B cell (primary cell): Measurements from ENCODE around the gene KRTAP5-8. TPM values are rescaled to one million over a fixed set of nuclear protein-coding genes. Genes with fewer than 3 reads are reported as not detected.

ENCODE experiments used
- ATAC-seq: fragments of 200-7000 bp; cut with Tn5 transposase; one replicate; pipeline ENCODE4 v1.10.0; 2021; ENCODE audit warnings: low read depth, mild to moderate bottlenecking, moderate number of reproducible peaks, moderate library complexity
- CTCF ChIA-PET: fragments of 350-600 bp; sonication (Branson Sonifier 250); formaldehyde crosslinking; loops from one replicate; lab custom pipeline; 2021; ENCODE audit warnings: antibody characterized with exemption, inconsistent platforms; lab: Charles Lee
- POLR2A ChIA-PET: fragments of 350-600 bp; sonication (Branson Sonifier 250); formaldehyde crosslinking; loops from one replicate; lab custom pipeline; 2021; ENCODE audit warnings: antibody characterized with exemption; lab: Charles Lee
- DNase-seq: peaks from one replicate; pipeline ENCODE4 v3.0.0; 2013
- H2AFZ ChIP-seq: 2 replicates; pipeline ENCODE4 v1.6.1; 2012; ENCODE audit warnings: mild to moderate bottlenecking, low read depth, low read length; ENCODE audit not compliant: insufficient read depth, poor library complexity, severe bottlenecking
- H3K27ac ChIP-seq, 2 donors: 1 replicate in 1 of 2; 2 replicates in 1 of 2; pipeline ENCODE4 v1.5.1; 2012 to 2013; ENCODE audit warnings: low read length in 2 of 2, mild to moderate bottlenecking in 2 of 2, moderate library complexity in 1 of 2
- H3K27me3 ChIP-seq, 4 experiments: fragments of 200-600 bp in 1 of 4; sonication (generic) in 1 of 4; replicated peaks in 1 of 4; 1 replicate in 2 of 4; 2 replicates in 2 of 4; pipeline versions ENCODE4 v1.6.1 to v1.7.0; 2013 to 2016; ENCODE audit warnings: low read length in 3 of 4, mild to moderate bottlenecking in 2 of 4, mixed read lengths in 1 of 4, moderate library complexity in 1 of 4; ENCODE audit not compliant: insufficient read depth in 4 of 4, control insufficient read depth in 3 of 4; ENCODE audit errors: control extremely low read depth in 1 of 4
- H3K36me3 ChIP-seq, 2 experiments: replicated peaks in 1 of 2; 1 replicate in 1 of 2; 2 replicates in 1 of 2; pipeline versions ENCODE4 v1.6.1 to v1.7.1; 2013; ENCODE audit warnings: low read length in 1 of 2; ENCODE audit not compliant: insufficient read depth in 2 of 2, control insufficient read depth in 1 of 2; ENCODE audit errors: control extremely low read depth in 1 of 2, extremely low read depth in 1 of 2
- H3K4me1 ChIP-seq, 2 donors: fragments of 200-600 bp in 1 of 2; sonication (generic) in 1 of 2; 1 replicate in 1 of 2; 2 replicates in 1 of 2; pipeline versions ENCODE4 v1.5.1 to v1.6.1; 2013 to 2017; ENCODE audit warnings: low read length in 2 of 2; ENCODE audit not compliant: control insufficient read depth in 2 of 2, insufficient read depth in 2 of 2
- H3K4me2 ChIP-seq: replicated peaks from 2 replicates; pipeline ENCODE3; 2012; ENCODE audit warnings: mild to moderate bottlenecking, low read depth, low read length; ENCODE audit not compliant: poor library complexity, severe bottlenecking
- H3K4me3 ChIP-seq, 5 experiments: fragments of 200-600 bp in 1 of 5; sonication (generic) in 1 of 5; 1 replicate in 3 of 5; 2 replicates in 2 of 5; pipeline versions ENCODE4 v1.5.1 to v1.7.0; 2011 to 2016; ENCODE audit warnings: low read length in 4 of 5, mild to moderate bottlenecking in 4 of 5, low read depth in 2 of 5, control low read depth in 1 of 5, moderate library complexity in 1 of 5; ENCODE audit not compliant: insufficient read depth in 1 of 5; ENCODE audit errors: control extremely low read depth in 1 of 5, extremely low read depth in 1 of 5
- H3K79me2 ChIP-seq: fragments of 200-600 bp; sonication (generic); one replicate; pipeline ENCODE4 v1.6.0; 2016; ENCODE audit warnings: low read length; ENCODE audit not compliant: control insufficient read depth, insufficient read depth
- H3K9ac ChIP-seq: fragments of 200-600 bp; sonication (generic); 2 replicates; pipeline ENCODE4 v1.6.1; 2017; ENCODE audit warnings: mild to moderate bottlenecking, low read length, moderate library complexity
- H3K9me3 ChIP-seq, 3 donors: one replicate each; pipeline versions ENCODE4 v1.6.1 to v1.7.1; 2013; ENCODE audit warnings: low read length in 2 of 3; ENCODE audit not compliant: control insufficient read depth in 2 of 3, insufficient read depth in 1 of 3; ENCODE audit errors: control extremely low read depth in 1 of 3
- H4K20me1 ChIP-seq: 2 replicates; pipeline ENCODE4 v1.6.0; 2012; ENCODE audit warnings: mild to moderate bottlenecking, low read length; ENCODE audit not compliant: insufficient read depth, control insufficient read depth, poor library complexity, severe bottlenecking
- H3K27ac Mint-ChIP-seq: one replicate; pipeline ENCODE4 v1.8.0; 2021; ENCODE audit warnings: mixed read lengths
- H3K27me3 Mint-ChIP-seq: one replicate; pipeline ENCODE4 v1.8.0; 2021; ENCODE audit warnings: mixed read lengths
- H3K4me1 Mint-ChIP-seq: one replicate; pipeline ENCODE4 v1.8.0; 2021; ENCODE audit warnings: mixed read lengths
- H3K4me3 Mint-ChIP-seq: one replicate; pipeline ENCODE4 v1.8.0; 2021; ENCODE audit warnings: mixed read lengths
- H3K9me3 Mint-ChIP-seq: one replicate; pipeline ENCODE4 v1.8.0; 2022; ENCODE audit warnings: mixed read lengths; ENCODE audit not compliant: insufficient read depth
- EZH2 ChIP-seq: IDR thresholded peaks from 2 replicates; pipeline ENCODE4 v1.6.1; 2012; ENCODE audit warnings: borderline replicate concordance, low read depth, mild to moderate bottlenecking, moderate library complexity, low read length; ENCODE audit not compliant: insufficient read depth, poor library complexity, severe bottlenecking
- WGBS: methylation state at CpG from one replicate; pipeline ENCODE4 v1.1.5; 2013; ENCODE audit warnings: missing lambda C conversion rate; ENCODE audit not compliant: insufficient coverage; 5-methylcytosine and 5-hydroxymethylcytosine counted together
- intact Hi-C: fragments of 100-400 bp; cut with micrococcal nuclease; formaldehyde crosslinking; loops from one replicate; pipeline ENCODE4 v1.10.0; 2022
- polyA plus RNA-seq: library from polyadenylated mRNA; depleted of rRNA; stranded (reverse); fragments of >200 nt; gene quantifications from 2 replicates; pipeline ENCODE4 v1.2.3, GENCODE V29; 2012
- total RNA-seq, 2 donors: library from RNA; stranded (reverse); fragments of 120-200 nt in 1 of 2; gene quantifications; 1 replicate in 1 of 2; 2 replicates in 1 of 2; pipeline versions ENCODE4 v1.2.3 to v1.2.4, GENCODE V29; 2013 to 2022
- TF ChIP-seq, protein P1 (sequence below): fragments of 200-600 bp; IDR thresholded peaks from one replicate; pipeline ENCODE4 v1.8.0; 2022; ENCODE audit warnings: antibody characterized with exemption, mild to moderate bottlenecking

KRTAP5-8 gene
- total and polyA plus RNA-seq, 2 donors (not counting 1 experiment from before 2014, with no cell fraction given): 0.10 to 0.49 TPM

DNA sequence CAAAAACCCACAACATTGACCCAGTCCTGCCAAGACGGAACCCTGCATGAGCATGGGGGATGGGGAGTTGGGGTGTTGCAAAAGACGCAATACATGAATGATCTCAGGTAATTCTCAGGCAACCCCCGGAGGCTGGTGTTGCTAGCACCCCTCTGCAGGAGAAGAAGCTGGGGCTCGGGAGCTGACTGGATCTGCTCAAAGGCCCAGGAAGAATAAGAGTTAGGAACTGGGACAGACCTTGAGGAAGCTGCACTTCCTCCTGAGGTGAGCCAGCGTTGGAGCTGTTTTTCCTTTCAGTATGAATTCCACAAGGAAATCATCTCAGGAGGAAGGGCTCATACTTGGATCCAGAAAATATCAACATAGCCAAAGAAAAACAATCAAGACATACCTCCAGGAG is 10.3 kb downstream of the KRTAP5-8 start, which contains the start of gene KRTAP5-9:
Gene KRTAP5-9, plus strand, starts transcription at position 301 of the 400 bp plus-strand sequence. CDS start 238 bp downstream, outside the sequence.
- TF ChIP-seq, protein P1, sequence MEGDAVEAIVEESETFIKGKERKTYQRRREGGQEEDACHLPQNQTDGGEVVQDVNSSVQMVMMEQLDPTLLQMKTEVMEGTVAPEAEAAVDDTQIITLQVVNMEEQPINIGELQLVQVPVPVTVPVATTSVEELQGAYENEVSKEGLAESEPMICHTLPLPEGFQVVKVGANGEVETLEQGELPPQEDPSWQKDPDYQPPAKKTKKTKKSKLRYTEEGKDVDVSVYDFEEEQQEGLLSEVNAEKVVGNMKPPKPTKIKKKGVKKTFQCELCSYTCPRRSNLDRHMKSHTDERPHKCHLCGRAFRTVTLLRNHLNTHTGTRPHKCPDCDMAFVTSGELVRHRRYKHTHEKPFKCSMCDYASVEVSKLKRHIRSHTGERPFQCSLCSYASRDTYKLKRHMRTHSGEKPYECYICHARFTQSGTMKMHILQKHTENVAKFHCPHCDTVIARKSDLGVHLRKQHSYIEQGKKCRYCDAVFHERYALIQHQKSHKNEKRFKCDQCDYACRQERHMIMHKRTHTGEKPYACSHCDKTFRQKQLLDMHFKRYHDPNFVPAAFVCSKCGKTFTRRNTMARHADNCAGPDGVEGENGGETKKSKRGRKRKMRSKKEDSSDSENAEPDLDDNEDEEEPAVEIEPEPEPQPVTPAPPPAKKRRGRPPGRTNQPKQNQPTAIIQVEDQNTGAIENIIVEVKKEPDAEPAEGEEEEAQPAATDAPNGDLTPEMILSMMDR: no peak
- TF ChIP-seq EZH2: no peak
- H3K4me3 ChIP-seq: no peak within 1 kb of the TSS
- H2AFZ ChIP-seq: no peak within 1 kb of the TSS
- no peaks in the 10 kb centered on the region for H3K79me2 ChIP-seq
- peaks cover 27% of the 10 kb centered on the region for H3K4me1 Mint-ChIP-seq
- no peak within 1 kb of the TSS for H3K9ac ChIP-seq
- WGBS: 89% methylated on average over 4 of the region's 5 CpGs
- H3K27ac ChIP-seq: no peak within 1 kb of the TSS
- DNase-seq (no peak), ATAC-seq (no peak)
- peaks cover 9% of the 10 kb centered on the region for H3K27me3 Mint-ChIP-seq
- no peak within 1 kb of the TSS for H3K27ac Mint-ChIP-seq
- H3K4me2 ChIP-seq: no peak within 1 kb of the TSS
- H3K4me3 Mint-ChIP-seq: no peak within 1 kb of the TSS
- H3K27me3 ChIP-seq: peaks cover 0 to 2% (median 0%) of the 10 kb centered on the region in 4 experiments
- ChIA-PET CTCF (no interaction called here), POLR2A (no interaction called here)
- H3K36me3 ChIP-seq: no peaks in the 10 kb centered on the region
- H3K9me3 Mint-ChIP-seq: peaks cover 2% of the 10 kb centered on the region
- peaks cover 0 to 13% (median 0%) of the 10 kb centered on the region in 3 donors for H3K9me3 ChIP-seq
- intact Hi-C loops: no loop called here
- H3K4me1 ChIP-seq: peaks cover 3 to 14% of the 10 kb centered on the region in 2 donors
- H4K20me1 ChIP-seq: no peaks in the 10 kb centered on the region

DNA sequence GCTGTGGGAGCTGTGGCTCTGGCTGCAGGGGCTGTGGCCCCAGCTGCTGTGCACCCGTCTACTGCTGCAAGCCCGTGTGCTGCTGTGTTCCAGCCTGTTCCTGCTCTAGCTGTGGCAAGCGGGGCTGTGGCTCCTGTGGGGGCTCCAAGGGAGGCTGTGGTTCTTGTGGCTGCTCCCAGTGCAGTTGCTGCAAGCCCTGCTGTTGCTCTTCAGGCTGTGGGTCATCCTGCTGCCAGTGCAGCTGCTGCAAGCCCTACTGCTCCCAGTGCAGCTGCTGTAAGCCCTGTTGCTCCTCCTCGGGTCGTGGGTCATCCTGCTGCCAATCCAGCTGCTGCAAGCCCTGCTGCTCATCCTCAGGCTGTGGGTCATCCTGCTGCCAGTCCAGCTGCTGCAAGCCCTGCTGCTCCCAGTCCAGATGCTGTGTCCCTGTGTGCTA is 10.9 kb downstream of the KRTAP5-8 start:
- DNase-seq: no peak
- no peaks in the 10 kb centered on the region for H4K20me1 ChIP-seq
- Mint-ChIP-seq H3K4me1 (peaks cover 21% of the 10 kb centered on the region), H3K27me3 (peaks cover 9% of the 10 kb centered on the region), H3K4me3 (no peak overlapping the region), H3K27ac (no peak overlapping the region), H3K9me3 (peaks cover 2% of the 10 kb centered on the region)
- peaks cover 2 to 8% of the 10 kb centered on the region in 2 donors for H3K4me1 ChIP-seq
- peaks cover 0 to 13% (median 0%) of the 10 kb centered on the region in 3 donors for H3K9me3 ChIP-seq
- no peak overlapping the region for H3K9ac ChIP-seq
- H3K4me2 ChIP-seq: no peak overlapping the region
- no peak for TF ChIP-seq EZH2
- TF ChIP-seq, protein P1: no peak
- H3K27ac ChIP-seq: no peak overlapping the region
- H2AFZ ChIP-seq: no peak overlapping the region
- peaks cover 0 to 2% (median 0%) of the 10 kb centered on the region in 4 experiments for H3K27me3 ChIP-seq
- H3K79me2 ChIP-seq: no peaks in the 10 kb centered on the region
- ATAC-seq: no peak
- ChIA-PET POLR2A (no interaction called here), CTCF (no interaction called here)
- no peak overlapping the region for H3K4me3 ChIP-seq
- no peaks in the 10 kb centered on the region for H3K36me3 ChIP-seq
- WGBS: 36% methylated on average over 5 of the region's 5 CpGs
- intact Hi-C loops: no loop called here
